Hepatocyte (in vitro differentiated cells): ENCODE measurements around the gene S100A3.

Experiments
- CTCF ChIP-seq: fragments of 200-600 bp; sonication (generic); IDR thresholded peaks from 2 replicates; pipeline ENCODE4 v1.5.1; 2016; ENCODE audit warnings: antibody characterized with exemption, mild to moderate bottlenecking; ENCODE audit not compliant: poor library complexity
- EZH2 ChIP-seq: fragments of 200-600 bp; sonication (generic); IDR thresholded peaks from 2 replicates; pipeline ENCODE4 v1.6.1; 2016; ENCODE audit warnings: antibody characterized with exemption, mild to moderate bottlenecking, borderline replicate concordance
- EZH2phosphoT487 ChIP-seq: fragments of 200-600 bp; sonication (generic); IDR thresholded peaks from one replicate; pipeline ENCODE4 v1.6.1; 2018; ENCODE audit warnings: antibody characterized with exemption, mild to moderate bottlenecking, low read depth, moderate library complexity; ENCODE audit not compliant: unreplicated experiment, severe bottlenecking

GRCh38 chr1:153572569-153573015 is 23.5 kb upstream of the S100A3 start:
- TF ChIP-seq EZH2: no peak
- TF ChIP-seq CTCF: peak; percentile 65
- no peak for TF ChIP-seq EZH2phosphoT487
